Omental fat pad (tissue), 4 donors: ENCODE data around the gene ADGRL3. TPM values are rescaled to one million over a fixed set of nuclear protein-coding genes. Genes with fewer than 3 reads are reported as not detected.

Source experiments
- ATAC-seq: fragments of 150-250 bp; one replicate; pipeline ENCODE4 v1.9.1; 2016; ENCODE audit warnings: mild to moderate bottlenecking, moderate library complexity; ENCODE audit not compliant: low FRiP score
- DNase-seq: peaks from one replicate; pipeline ENCODE4 v3.0.0-alpha.2; 2019; ENCODE audit warnings: low spot score
- total RNA-seq, 4 donors: library from RNA; depleted of rRNA; stranded (reverse); fragments of >200 nt; gene quantifications; one replicate each; pipeline ENCODE4 v1.1.0, GENCODE V29; 2016
- TF ChIP-seq, protein P1 (sequence below), 3 donors: fragments of 450-650 bp; IDR thresholded peaks; one replicate each; pipeline ENCODE4 v1.5.1; 2016 to 2017; ENCODE audit warnings: antibody characterized with exemption in 3 of 3, mild to moderate bottlenecking in 3 of 3, moderate library complexity in 2 of 3

The ADGRL3 gene
- total RNA-seq, 4 donors from 2014 or later, result 2.5 to 16.4 (median 4.6) TPM

DNA sequence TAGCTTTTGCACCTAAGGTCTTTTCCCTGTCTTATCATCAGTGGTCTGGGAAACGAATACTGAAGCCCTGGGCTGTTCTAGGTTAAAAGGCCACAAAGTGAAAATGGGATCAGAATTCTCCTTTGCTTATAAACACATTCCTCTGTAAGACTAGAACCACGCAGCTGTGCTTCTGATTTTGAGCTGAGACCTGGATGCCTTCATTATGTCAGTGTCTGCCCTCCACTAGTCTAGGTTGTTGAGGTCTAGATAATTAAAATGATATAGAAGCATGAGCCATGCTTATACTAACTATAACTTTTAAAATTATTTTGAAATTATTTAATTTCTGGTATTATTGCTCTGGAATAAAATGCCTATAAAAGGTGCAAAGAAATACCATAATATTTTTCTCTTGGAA lies 403.9 kb downstream of the ADGRL3 start:
- no peak for ATAC-seq

GRCh38 chr4:61605984-61606383 lies 405.9 kb downstream of the ADGRL3 start:
- DNase-seq (no peak), ATAC-seq (no peak)
- TF ChIP-seq, protein P1, sequence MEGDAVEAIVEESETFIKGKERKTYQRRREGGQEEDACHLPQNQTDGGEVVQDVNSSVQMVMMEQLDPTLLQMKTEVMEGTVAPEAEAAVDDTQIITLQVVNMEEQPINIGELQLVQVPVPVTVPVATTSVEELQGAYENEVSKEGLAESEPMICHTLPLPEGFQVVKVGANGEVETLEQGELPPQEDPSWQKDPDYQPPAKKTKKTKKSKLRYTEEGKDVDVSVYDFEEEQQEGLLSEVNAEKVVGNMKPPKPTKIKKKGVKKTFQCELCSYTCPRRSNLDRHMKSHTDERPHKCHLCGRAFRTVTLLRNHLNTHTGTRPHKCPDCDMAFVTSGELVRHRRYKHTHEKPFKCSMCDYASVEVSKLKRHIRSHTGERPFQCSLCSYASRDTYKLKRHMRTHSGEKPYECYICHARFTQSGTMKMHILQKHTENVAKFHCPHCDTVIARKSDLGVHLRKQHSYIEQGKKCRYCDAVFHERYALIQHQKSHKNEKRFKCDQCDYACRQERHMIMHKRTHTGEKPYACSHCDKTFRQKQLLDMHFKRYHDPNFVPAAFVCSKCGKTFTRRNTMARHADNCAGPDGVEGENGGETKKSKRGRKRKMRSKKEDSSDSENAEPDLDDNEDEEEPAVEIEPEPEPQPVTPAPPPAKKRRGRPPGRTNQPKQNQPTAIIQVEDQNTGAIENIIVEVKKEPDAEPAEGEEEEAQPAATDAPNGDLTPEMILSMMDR (IDR thresholded peaks at IDR 0.05), result no peak

More for the DNA sequence above, 403.9 kb downstream of the ADGRL3 start:
- TF ChIP-seq, protein P1 (IDR thresholded peaks at IDR 0.05), result no peak
- DNase-seq, result no peak

DNA sequence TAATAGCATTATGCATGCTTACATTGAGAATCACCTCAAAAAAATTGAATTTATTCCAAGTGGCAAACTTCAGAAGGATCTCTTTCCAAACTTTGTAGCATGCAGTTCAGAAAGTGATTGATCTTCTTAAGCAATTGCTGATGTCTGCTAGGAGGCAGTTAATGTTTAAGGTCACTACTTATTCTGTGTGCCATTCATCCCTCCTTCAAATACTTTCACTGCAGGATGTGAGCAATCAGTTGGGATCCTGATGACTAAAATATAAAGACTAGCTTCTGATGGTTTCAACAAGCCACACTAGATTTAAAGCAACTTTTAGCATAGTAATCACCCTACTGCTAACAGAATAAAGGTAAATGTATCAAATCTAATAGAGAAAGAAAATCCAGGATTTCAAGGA lies 414.1 kb downstream of the ADGRL3 start:
- no peak for ATAC-seq
- TF ChIP-seq, protein P1 (IDR thresholded peaks at IDR 0.05), result no peak
- no peak for DNase-seq

DNA sequence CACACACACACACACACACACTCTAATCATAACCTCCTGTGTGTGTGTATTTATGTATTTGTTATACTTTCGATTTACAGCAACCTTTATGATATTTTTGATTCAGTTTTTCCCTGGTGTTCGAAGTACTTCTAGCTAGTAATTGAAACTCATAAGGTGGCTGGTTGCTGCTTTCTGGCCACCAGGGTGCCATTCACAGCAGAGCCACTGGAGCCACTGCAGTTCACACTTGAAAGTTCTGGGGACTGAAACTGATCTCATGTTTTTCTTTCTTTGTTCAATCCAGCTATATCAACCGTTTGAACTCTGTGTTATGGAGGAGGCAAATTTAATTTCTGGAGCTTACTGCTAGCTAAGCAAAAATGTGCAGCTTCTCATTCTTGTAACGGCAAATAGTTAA lies 419.4 kb downstream of the ADGRL3 start:
- ATAC-seq, result no peak
- DNase-seq, result no peak
- TF ChIP-seq, protein P1 (IDR thresholded peaks at IDR 0.05), result no peak

DNA sequence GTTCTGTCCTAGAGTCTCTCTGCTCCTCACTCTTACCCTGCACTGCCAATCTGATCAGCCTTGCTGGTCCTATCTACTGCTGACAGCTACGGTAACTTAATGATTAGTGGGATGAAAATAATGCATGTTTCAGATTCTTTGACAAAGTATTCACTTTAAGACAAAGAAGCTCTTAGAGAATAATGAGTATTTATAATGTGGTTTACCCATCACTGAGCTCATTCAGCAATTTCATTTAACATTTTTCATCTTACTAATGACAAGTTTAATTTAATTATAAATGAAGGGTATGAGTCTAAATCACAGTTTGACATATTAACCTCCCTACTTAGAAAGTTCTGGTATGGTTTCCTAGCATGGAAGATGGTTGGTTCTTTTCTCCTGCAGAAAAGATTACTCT lies 428.2 kb downstream of the ADGRL3 start:
- DNase-seq (no peak), ATAC-seq (no peak)
- TF ChIP-seq, protein P1 (IDR thresholded peaks at IDR 0.05), result no peak

- no peak for DNase-seq
- no peak for ATAC-seq
- TF ChIP-seq, protein P1 (IDR thresholded peaks at IDR 0.05), result no peak
Observed at GRCh38 chr4:61628727-61629126, 428.6 kb downstream of the ADGRL3 start.

GRCh38 chr4:61630548-61630947 lies 430.4 kb downstream of the ADGRL3 start:
- ATAC-seq (no peak), DNase-seq (no peak)

More at GRCh38 chr4:61630548-61630947, 430.4 kb downstream of the ADGRL3 start:
- TF ChIP-seq, protein P1 (IDR thresholded peaks at IDR 0.05), result no peak
